A673 (cell line): Measurements from ENCODE around the gene CFAP61. TPM values are rescaled to one million over a fixed set of nuclear protein-coding genes. Genes with fewer than 3 reads are reported as not detected.
A peak's percentile ranks its signal among the peaks of the same experiment; 100 is the strongest.

Source experiments
- BruUV-seq: library from RNA; stranded (reverse); fragments of 400-500 nt; replicated peaks from 2 replicates; lab custom pipeline; 2021; lab: Mats Ljungman, UMichigan
- CTCF ChIA-PET: fragments of 300-600 bp; sonication (Branson Sonifier 250); formaldehyde crosslinking; loops from one replicate; lab custom pipeline; 2022; ENCODE audit warnings: antibody characterized with exemption; lab: Charles Lee
- POLR2A ChIA-PET: fragments of 300-600 bp; sonication (Branson Sonifier 250); formaldehyde crosslinking; loops from one replicate; lab custom pipeline; 2022; ENCODE audit warnings: antibody characterized with exemption; ENCODE audit not compliant: low non-redundant PET; lab: Charles Lee
- DNase-seq: peaks from one replicate; pipeline ENCODE4 v3.0.0-alpha.2; 2015; ENCODE audit warnings: low spot score
- H3K27ac ChIP-seq: fragments of 200-600 bp; sonication (generic); 2 replicates; pipeline ENCODE4 v1.5.1; 2016; ENCODE audit warnings: mixed run types, low read depth, mild to moderate bottlenecking, mixed read lengths, antibody characterized with exemption, low read length; ENCODE audit not compliant: poor library complexity, severe bottlenecking
- H3K27me3 ChIP-seq: fragments of 200-600 bp; sonication (generic); replicated peaks from 2 replicates; pipeline ENCODE4 v1.6.1; 2017; ENCODE audit warnings: mixed run types, low read depth, mild to moderate bottlenecking, mixed read lengths, antibody characterized with exemption, low read length; ENCODE audit not compliant: insufficient read depth, poor library complexity
- H3K36me3 ChIP-seq: fragments of 200-600 bp; sonication (generic); 2 replicates; pipeline ENCODE4 v1.6.1; 2016; ENCODE audit warnings: mixed run types, mild to moderate bottlenecking, mixed read lengths, antibody characterized with exemption, low read length; ENCODE audit not compliant: insufficient read depth, poor library complexity, severe bottlenecking
- H3K4me1 ChIP-seq: fragments of 200-600 bp; sonication (generic); 2 replicates; pipeline ENCODE4 v1.6.1; 2017; ENCODE audit warnings: mixed run types, mild to moderate bottlenecking, mixed read lengths, antibody characterized with exemption, low read length; ENCODE audit not compliant: insufficient read depth, poor library complexity, severe bottlenecking
- H3K4me3 ChIP-seq: fragments of 200-600 bp; sonication (generic); 2 replicates; pipeline ENCODE4 v1.5.1; 2016; ENCODE audit warnings: low read depth, mixed run types, mild to moderate bottlenecking, mixed read lengths, low read length; ENCODE audit not compliant: poor library complexity, severe bottlenecking
- H3K9me3 ChIP-seq: fragments of 200-600 bp; sonication (generic); 2 replicates; pipeline ENCODE4 v1.6.1; 2016; ENCODE audit warnings: mixed run types, low read depth, mild to moderate bottlenecking, mixed read lengths, antibody characterized with exemption, low read length; ENCODE audit not compliant: poor library complexity, severe bottlenecking
- CTCF ChIP-seq: fragments of 300-800, 200-600 bp; sonication (generic); conservative IDR thresholded peaks from 2 replicates; pipeline ENCODE4 v1.5.1; 2017; ENCODE audit warnings: low read depth, mild to moderate bottlenecking, antibody characterized with exemption, low read length, moderate library complexity, mixed read lengths
- EZH2 ChIP-seq: fragments of 200-600 bp; sonication (generic); IDR thresholded peaks from 2 replicates; pipeline ENCODE4 v1.6.1; 2017; ENCODE audit warnings: borderline replicate concordance, low read depth, mild to moderate bottlenecking, mixed read lengths, antibody characterized with exemption, low read length; ENCODE audit not compliant: poor library complexity, severe bottlenecking
- intact Hi-C: fragments of 100-400 bp; cut with micrococcal nuclease; formaldehyde crosslinking; loops from one replicate; pipeline ENCODE4 v1.10.0; 2022; ENCODE audit not compliant: unreplicated experiment
- total RNA-seq: library from RNA; stranded (reverse); gene quantifications from 2 replicates; pipeline ENCODE4 v1.2.3, GENCODE V29; 2021

Gene CFAP61
- total RNA-seq, 1 experiment from 2014 or later, result not detected

- CTCF ChIA-PET, result no interaction called here
- POLR2A ChIA-PET, result no interaction called here
Measured at GRCh38 chr20:20363434-20363798, 311.1 kb downstream of the CFAP61 start.

GRCh38 chr20:20363799-20364592 is 311.7 kb downstream of the CFAP61 start:
- peaks cover 81% of the 10 kb centered on the region for H3K27me3 ChIP-seq
- H3K4me1 ChIP-seq, result peaks cover 12% of the 10 kb centered on the region
- ChIA-PET POLR2A (no interaction called here), CTCF (no interaction called here)
- H3K36me3 ChIP-seq, result no peaks in the 10 kb centered on the region
- H3K4me3 ChIP-seq, result no peak overlapping the region
- BruUV-seq, result no TSS peak
- no peaks in the 10 kb centered on the region for H3K9me3 ChIP-seq
- peak; percentile 35 for DNase-seq
- no peak overlapping the region for H3K27ac ChIP-seq
- intact Hi-C loops, result no loop called here
- peak; percentile 97 for TF ChIP-seq EZH2
- 0 out of 2 replicates have a peak, but pooled peaks have one; percentile 11 for TF ChIP-seq CTCF

More at GRCh38 chr20:20363434-20363798, 311.1 kb downstream of the CFAP61 start:
- Histone ChIP-seq H3K4me1 (peaks cover 9% of the 10 kb centered on the region), H3K27ac (no peak overlapping the region), H3K36me3 (no peaks in the 10 kb centered on the region), H3K9me3 (no peaks in the 10 kb centered on the region), H3K4me3 (no peak overlapping the region), H3K27me3 (peaks cover 77% of the 10 kb centered on the region)
- intact Hi-C loops, result no loop called here
- no TSS peak for BruUV-seq
- DNase-seq, result no peak
- TF ChIP-seq CTCF (no peak), EZH2 (no peak)

GRCh38 chr20:20364593-20365479 is 312.5 kb downstream of the CFAP61 start:
- intact Hi-C loops, result no loop called here
- no peak for DNase-seq
- H3K4me3 ChIP-seq, result no peak overlapping the region

More at GRCh38 chr20:20364593-20365479, 312.5 kb downstream of the CFAP61 start:
- ChIA-PET POLR2A (no interaction called here), CTCF (no interaction called here)
- H3K36me3 ChIP-seq, result no peaks in the 10 kb centered on the region
- H3K27me3 ChIP-seq, result peaks cover 89% of the 10 kb centered on the region
- peak; percentile 93 for TF ChIP-seq EZH2
- no peak for TF ChIP-seq CTCF
- H3K4me1 ChIP-seq, result peaks cover 16% of the 10 kb centered on the region
- no peaks in the 10 kb centered on the region for H3K9me3 ChIP-seq
- no TSS peak for BruUV-seq
- H3K27ac ChIP-seq, result no peak overlapping the region
